ENCODE results near the gene NEDD8. TPM values are rescaled to one million over a fixed set of nuclear protein-coding genes. Genes with fewer than 3 reads are reported as not detected.

NEDD8 gene
- total RNA-seq, 4 donors from 2014 or later = 141 to 178 (median 162) TPM

DNA sequence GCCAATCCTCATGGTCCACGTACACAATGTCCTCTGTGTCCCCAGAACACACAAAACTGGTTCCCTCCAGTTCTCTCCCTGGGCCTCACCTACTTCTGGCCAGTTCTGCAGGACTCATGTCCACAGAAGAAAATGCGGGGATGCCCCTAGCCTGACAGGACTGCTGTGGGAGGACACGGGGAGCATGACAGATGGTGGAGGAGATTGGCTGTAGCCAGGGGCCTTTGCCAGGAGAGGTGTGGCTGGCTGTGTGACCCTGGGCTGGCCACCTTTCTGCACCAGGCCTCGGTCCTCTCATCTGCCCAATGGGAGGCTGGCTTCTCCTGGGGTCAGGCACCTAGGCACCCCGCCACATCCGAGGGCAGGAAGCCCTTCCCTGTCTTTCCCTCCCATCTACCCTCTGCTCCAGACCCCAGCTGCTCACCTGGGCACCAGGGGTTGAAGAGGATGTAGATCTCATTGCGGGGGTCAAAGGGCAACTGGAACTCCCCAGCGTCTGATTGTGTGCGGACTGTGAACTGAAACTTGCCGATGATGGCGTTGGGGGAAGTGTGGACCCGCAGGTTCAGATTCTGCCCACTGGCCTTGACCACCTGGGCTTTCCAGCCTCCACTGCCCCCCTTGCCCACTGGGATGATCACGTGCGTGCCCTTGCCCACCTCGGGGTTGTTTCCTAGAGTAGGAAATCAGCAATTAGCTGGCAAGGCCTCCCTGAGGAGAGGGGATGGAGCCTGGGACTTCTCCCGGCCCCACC, 28.0 kb upstream of the NEDD8 start:
- Histone ChIP-seq H3K9me3 (no peaks in the 10 kb centered on the region), H3K27me3 (no peaks in the 10 kb centered on the region), H3K4me1 (no peaks in the 10 kb centered on the region), H3K36me3 (peaks cover 0 to 2% of the 10 kb centered on the region in 2 donors), H3K4me3 (no peak overlapping the region), H3K27ac (no peak overlapping the region)
- no peak for DNase-seq
- TF ChIP-seq, protein P1, sequence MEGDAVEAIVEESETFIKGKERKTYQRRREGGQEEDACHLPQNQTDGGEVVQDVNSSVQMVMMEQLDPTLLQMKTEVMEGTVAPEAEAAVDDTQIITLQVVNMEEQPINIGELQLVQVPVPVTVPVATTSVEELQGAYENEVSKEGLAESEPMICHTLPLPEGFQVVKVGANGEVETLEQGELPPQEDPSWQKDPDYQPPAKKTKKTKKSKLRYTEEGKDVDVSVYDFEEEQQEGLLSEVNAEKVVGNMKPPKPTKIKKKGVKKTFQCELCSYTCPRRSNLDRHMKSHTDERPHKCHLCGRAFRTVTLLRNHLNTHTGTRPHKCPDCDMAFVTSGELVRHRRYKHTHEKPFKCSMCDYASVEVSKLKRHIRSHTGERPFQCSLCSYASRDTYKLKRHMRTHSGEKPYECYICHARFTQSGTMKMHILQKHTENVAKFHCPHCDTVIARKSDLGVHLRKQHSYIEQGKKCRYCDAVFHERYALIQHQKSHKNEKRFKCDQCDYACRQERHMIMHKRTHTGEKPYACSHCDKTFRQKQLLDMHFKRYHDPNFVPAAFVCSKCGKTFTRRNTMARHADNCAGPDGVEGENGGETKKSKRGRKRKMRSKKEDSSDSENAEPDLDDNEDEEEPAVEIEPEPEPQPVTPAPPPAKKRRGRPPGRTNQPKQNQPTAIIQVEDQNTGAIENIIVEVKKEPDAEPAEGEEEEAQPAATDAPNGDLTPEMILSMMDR (IDR thresholded peaks at IDR 0.05 in 4 of 5, conservative IDR thresholded peaks at IDR 0.05 in 1 of 5) = no peak
- no peak for ATAC-seq
- in situ Hi-C loops (cut with MboI; ENCODE audit: low sequenced_read_pairs in 4 of 4) (no loop called here), intact Hi-C loops (cut with DNase I; ENCODE audit: low total_unique reads) (no loop called here)

DNA sequence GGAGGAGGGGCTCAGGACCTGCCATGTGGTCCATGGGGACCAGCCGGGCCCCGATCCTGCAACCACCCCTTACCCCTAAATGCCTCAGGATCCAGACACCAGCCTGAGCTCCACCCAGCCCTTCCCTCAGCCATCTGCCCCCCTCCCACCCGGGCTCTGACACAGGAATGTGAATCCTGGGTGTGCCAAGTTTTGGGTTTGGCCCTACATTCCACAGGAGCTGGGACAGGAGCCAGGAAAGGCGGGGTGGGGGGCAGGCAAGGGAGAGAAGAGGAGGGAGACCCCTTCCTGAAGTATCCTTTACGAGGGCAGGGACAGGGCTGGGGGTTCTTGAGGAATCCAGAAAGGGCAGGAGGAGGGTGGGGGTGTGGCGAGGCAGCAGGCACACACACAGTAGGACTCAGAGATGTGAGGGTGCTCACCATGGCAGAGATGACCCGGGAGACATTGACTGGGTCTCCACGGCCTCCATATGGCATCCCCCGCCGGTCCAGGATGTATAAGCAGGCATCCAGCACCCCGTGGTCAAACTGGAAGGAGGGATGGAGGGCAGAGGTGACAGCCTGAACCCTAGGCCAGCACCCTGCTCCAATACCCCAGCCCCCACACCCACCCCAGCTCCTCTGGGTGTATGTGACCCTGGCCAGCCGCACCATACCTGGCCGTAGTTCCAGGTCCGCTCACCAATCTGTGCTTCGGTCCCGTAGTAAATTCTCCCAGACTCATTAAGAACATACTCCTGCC, 27.3 kb upstream of the NEDD8 start:
- Histone ChIP-seq H3K36me3 (no peaks in the 10 kb centered on the region), H3K4me1 (no peaks in the 10 kb centered on the region), H3K4me3 (no peak overlapping the region), H3K27ac (no peak overlapping the region), H3K9me3 (no peaks in the 10 kb centered on the region), H3K27me3 (no peaks in the 10 kb centered on the region)
- in situ Hi-C loops (cut with MboI; ENCODE audit: low sequenced_read_pairs in 4 of 4) = no loop called here
- DNase-seq (no peak), ATAC-seq (no peak)
- TF ChIP-seq, protein P1 (IDR thresholded peaks at IDR 0.05 in 4 of 5, conservative IDR thresholded peaks at IDR 0.05 in 1 of 5) = no peak
- no peak for TF ChIP-seq POLR2A (IDR thresholded peaks at IDR 0.05)
- intact Hi-C loops (cut with DNase I; ENCODE audit: low total_unique reads) = no loop called here

DNA sequence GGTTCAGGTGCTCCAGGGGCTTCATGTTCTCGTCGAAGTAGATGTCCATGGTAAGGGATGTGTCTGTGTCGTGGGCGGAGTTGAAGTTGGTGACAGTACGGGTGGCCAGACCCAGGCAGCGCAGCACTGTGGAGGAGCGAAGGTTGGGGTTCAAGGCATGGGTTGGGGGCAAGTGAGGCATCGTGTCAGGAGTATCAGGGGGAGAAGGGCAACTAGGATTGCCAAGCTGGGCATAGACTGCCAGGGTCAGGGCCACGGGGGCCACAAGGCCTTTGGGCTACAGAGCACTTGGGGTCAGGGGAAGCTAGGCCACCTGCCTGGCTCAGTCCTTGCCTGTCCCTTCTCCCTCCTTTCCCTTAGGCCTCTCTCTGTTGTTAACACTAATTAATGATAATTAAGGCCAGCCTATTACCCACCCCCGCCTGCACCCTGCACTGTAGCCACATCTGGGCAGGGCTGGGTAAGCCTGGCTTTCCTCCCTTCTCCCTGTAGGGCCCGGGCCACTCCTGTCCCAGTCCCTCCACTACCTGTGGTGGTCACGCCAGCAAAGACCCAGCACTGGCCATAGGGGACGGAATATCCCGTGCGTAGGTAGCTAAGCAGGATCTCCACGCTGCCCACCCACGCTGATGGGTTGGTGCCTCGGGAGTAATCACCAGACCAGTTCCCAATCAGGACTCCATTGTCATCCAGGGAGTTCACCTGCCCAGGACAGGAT, 26.5 kb upstream of the NEDD8 start:
- no peak for DNase-seq

DNA sequence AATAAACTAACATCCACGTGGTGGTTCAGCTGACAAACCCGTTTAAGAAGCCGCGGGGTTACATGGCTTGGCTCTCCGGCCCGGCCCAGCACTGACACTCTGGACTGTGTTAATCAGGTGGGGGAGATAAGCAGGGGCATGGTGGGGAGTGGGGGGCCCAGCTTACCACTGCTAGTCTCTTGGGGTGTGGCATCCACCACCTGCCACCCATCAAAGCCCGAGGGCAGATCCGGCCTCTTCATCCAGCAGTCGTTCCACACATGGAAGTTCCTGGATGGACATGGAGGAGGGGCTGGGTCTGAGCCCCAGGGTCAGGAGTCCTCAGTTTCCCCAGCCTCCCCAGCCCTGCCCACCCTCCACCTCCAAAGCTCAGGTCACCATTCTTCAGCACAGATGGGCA, 26.0 kb upstream of the NEDD8 start:
- Histone ChIP-seq H3K36me3 (no peaks in the 10 kb centered on the region), H3K4me1 (no peaks in the 10 kb centered on the region), H3K4me3 (no peak overlapping the region), H3K9me3 (no peaks in the 10 kb centered on the region), H3K27ac (no peak overlapping the region), H3K27me3 (no peaks in the 10 kb centered on the region)
- ATAC-seq (no peak), DNase-seq (no peak)
- in situ Hi-C loops (cut with MboI; ENCODE audit: low sequenced_read_pairs in 4 of 4) = no loop called here
- TF ChIP-seq POLR2A (IDR thresholded peaks at IDR 0.05) = no peak
- TF ChIP-seq, protein P1 (IDR thresholded peaks at IDR 0.05 in 4 of 5, conservative IDR thresholded peaks at IDR 0.05 in 1 of 5) = no peak
- intact Hi-C loops (cut with DNase I; ENCODE audit: low total_unique reads) = no loop called here

More for the DNA sequence above, 26.5 kb upstream of the NEDD8 start:
- TF ChIP-seq, protein P1 (IDR thresholded peaks at IDR 0.05 in 4 of 5, conservative IDR thresholded peaks at IDR 0.05 in 1 of 5) = no peak
- no peak for TF ChIP-seq POLR2A (IDR thresholded peaks at IDR 0.05)
- no peak for ATAC-seq
- no peaks in the 10 kb centered on the region for H3K9me3 ChIP-seq
- no peaks in the 10 kb centered on the region for H3K36me3 ChIP-seq
- no peak overlapping the region for H3K27ac ChIP-seq
- intact Hi-C loops (cut with DNase I; ENCODE audit: low total_unique reads) (no loop called here), in situ Hi-C loops (cut with MboI; ENCODE audit: low sequenced_read_pairs in 4 of 4) (no loop called here)
- H3K4me1 ChIP-seq = no peaks in the 10 kb centered on the region
- no peak overlapping the region for H3K4me3 ChIP-seq
- H3K27me3 ChIP-seq = no peaks in the 10 kb centered on the region

Data from gastrocnemius medialis (tissue), 4 donors.